ENCODE data around the gene NBPF1. TPM values are rescaled to one million over a fixed set of nuclear protein-coding genes. Genes with fewer than 3 reads are reported as not detected.
"Not testable (repeated sequence)": the region's sequence is repeated elsewhere in the genome, so short reads cannot be mapped to it uniquely, and the experiment has no call there.

NBPF1 gene
- total RNA-seq, 1 donor from 2014 or later: 100 TPM

DNA sequence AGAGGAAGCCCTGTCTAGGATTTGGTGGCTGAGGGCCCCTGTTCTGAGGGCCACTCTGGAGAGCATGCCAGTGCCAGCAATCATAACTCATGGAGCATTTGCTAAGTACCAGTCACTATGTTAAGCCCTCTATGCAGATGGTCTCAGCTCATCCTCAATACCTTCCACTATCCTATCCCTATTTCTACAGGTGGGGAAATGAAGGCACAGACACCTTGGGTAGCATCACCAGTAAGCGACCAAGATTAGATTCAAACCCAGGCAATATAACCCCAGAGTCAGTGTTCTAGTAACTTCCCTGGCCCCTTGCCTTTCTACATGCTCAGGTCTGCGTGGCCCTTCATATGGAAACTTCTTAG is 7.9 kb upstream of the NBPF1 start:
- H3K27me3 Mint-ChIP-seq: no peaks in the 10 kb centered on the region
- peaks cover 5% of the 10 kb centered on the region for H3K36me3 Mint-ChIP-seq (ENCODE audit: insufficient read depth)
- H3K4me3 Mint-ChIP-seq (ENCODE audit: low read depth): no peak overlapping the region
- TF ChIP-seq, protein P1, sequence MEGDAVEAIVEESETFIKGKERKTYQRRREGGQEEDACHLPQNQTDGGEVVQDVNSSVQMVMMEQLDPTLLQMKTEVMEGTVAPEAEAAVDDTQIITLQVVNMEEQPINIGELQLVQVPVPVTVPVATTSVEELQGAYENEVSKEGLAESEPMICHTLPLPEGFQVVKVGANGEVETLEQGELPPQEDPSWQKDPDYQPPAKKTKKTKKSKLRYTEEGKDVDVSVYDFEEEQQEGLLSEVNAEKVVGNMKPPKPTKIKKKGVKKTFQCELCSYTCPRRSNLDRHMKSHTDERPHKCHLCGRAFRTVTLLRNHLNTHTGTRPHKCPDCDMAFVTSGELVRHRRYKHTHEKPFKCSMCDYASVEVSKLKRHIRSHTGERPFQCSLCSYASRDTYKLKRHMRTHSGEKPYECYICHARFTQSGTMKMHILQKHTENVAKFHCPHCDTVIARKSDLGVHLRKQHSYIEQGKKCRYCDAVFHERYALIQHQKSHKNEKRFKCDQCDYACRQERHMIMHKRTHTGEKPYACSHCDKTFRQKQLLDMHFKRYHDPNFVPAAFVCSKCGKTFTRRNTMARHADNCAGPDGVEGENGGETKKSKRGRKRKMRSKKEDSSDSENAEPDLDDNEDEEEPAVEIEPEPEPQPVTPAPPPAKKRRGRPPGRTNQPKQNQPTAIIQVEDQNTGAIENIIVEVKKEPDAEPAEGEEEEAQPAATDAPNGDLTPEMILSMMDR (IDR thresholded peaks at IDR 0.05; ENCODE audit: unreplicated experiment): peak; percentile 38
- H3K4me1 Mint-ChIP-seq (ENCODE audit: low read depth): no peaks in the 10 kb centered on the region
- no peak overlapping the region for H3K27ac Mint-ChIP-seq
- no peak for DNase-seq (ENCODE audit: low spot score, unreplicated experiment)
- H3K9me3 Mint-ChIP-seq (ENCODE audit: low read depth): no peaks in the 10 kb centered on the region

DNA sequence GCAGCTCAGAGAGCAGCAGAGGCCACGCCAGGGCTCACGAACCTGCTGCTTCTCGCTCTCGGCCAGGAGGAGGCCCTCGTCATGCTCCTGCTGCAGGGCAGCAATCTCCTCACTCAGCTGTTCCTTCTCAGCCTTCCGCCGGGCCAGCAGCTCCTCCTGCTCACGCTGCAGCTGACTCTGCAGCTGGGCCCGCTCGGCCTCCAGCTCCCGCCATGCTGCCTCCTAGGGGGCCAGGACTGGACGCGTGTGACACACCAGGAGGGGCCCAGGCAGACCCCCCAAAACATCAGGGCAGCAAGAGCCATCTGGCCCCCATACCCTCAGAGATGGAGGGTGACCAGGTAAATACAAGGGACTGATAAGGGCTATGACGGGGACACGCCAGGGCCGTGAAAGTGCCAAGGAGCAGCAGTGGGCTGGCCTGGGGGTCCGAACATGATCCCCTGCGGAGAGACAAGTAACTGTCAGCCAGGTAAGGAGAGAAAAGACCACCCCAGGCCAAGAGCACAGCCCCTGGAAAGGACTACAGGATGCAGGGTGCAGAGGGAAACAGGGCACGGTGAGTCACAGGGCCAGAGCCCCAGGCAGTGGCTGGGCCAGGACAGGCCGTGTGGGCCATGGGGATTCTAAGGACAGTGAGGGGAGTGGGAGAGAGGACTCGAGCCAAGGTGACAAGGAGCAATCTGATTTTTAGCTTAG is 6.6 kb upstream of the NBPF1 start:
- DNase-seq (ENCODE audit: low spot score, unreplicated experiment): peak; percentile 18
- not testable (repeated sequence) for H3K4me1 Mint-ChIP-seq (ENCODE audit: low read depth); H3K9me3 Mint-ChIP-seq (ENCODE audit: low read depth); H3K27ac Mint-ChIP-seq; H3K36me3 Mint-ChIP-seq (ENCODE audit: insufficient read depth); H3K27me3 Mint-ChIP-seq; H3K4me3 Mint-ChIP-seq (ENCODE audit: low read depth)

DNA sequence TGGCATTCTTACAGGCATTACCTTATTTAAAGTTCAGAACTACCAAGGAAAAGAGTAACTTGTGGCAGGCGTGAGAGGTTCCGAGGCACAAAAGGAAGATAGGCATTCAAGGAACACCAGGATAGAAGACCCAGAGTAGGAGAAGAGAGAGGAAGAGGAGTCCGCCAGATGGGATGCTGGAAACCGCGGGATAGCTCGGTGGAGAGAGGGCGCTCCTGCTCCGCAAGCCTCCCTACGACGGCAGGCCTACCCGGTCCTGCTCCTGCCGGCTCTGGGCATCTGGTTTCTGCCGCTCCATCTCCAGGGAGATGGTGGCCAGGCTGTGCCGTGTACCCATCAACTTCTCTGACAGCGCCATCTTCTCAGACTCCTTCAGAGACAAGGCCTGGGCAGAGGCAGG is 5.4 kb upstream of the NBPF1 start:
- no peak overlapping the region for H3K27ac Mint-ChIP-seq
- H3K4me1 Mint-ChIP-seq (ENCODE audit: low read depth): no peaks in the 10 kb centered on the region
- no peaks in the 10 kb centered on the region for H3K9me3 Mint-ChIP-seq (ENCODE audit: low read depth)
- no peaks in the 10 kb centered on the region for H3K36me3 Mint-ChIP-seq (ENCODE audit: insufficient read depth)
- TF ChIP-seq, protein P1 (IDR thresholded peaks at IDR 0.05; ENCODE audit: unreplicated experiment): no peak
- peak; percentile 40 for DNase-seq (ENCODE audit: low spot score, unreplicated experiment)
- H3K4me3 Mint-ChIP-seq (ENCODE audit: low read depth): no peak overlapping the region
- no peaks in the 10 kb centered on the region for H3K27me3 Mint-ChIP-seq

DNA sequence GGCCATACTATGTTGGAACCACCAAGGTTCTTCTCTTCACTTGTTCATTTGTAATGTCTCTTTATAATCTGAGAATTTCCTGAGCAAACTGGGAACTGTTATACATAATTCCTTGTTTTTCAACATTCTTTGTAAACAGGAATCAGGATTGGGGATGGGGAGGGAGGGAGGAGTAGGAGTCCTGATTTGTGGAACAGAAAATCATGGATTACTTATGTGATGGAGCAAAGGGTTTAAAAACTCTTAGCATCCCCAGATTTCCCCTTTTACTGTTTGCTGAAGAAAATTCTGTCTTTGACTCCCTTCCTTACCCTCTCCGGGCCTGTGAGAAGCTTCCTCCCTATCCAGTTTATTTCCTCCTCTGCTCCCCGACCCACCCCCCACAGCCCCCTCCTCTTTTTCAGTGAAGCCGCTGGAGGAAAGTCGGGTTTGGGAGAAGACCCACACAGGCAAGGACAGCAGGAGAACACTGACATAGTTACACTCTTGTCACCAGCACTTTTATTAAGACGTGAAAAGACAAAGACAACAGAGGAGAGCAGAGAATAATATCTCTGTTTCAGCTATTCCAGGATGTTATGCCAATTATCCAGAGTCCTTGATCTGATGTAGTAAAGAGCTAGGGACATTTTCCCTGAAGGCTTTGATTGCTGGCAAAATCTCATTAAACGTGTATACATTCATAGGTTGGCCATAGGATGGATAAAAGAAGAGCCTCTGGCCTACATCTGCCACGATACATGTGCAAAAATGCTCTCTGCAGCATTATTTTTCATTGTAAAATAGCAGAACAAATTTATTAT is 4.6 kb upstream of the NBPF1 start:
- Mint-ChIP-seq H3K36me3 (ENCODE audit: insufficient read depth) (no peaks in the 10 kb centered on the region), H3K27ac (no peak overlapping the region), H3K4me3 (ENCODE audit: low read depth) (no peak overlapping the region), H3K4me1 (ENCODE audit: low read depth) (no peaks in the 10 kb centered on the region), H3K9me3 (ENCODE audit: low read depth) (no peaks in the 10 kb centered on the region), H3K27me3 (no peaks in the 10 kb centered on the region)
- TF ChIP-seq, protein P1 (IDR thresholded peaks at IDR 0.05; ENCODE audit: unreplicated experiment): no peak
- DNase-seq (ENCODE audit: low spot score, unreplicated experiment): peak; percentile 10

DNA sequence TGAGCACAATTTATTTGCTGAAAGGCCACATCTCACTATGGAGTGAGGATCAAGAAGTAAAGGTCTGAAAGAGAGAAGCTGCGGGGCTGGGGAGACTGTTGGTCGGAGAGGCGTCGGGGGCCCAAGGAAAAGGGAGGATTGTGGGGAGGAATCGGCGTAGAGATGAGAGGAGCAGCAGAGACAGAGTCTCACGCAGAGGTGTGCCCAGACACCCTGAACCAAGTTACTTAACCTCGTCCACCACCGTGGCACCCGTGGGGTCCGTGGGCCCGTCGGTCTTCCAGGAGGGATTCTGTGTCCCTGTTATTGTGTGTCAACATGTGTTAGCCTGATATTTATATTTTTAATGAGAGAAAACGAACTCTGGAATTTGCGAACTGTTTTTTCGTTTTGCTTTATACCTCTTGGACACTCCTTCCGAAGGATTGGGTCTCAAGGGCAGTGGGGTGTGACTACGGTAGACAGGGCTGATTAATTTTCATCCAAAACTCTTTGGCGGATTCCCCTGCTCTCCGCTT is 3.8 kb upstream of the NBPF1 start:
- H3K27ac Mint-ChIP-seq: no peak overlapping the region
- TF ChIP-seq, protein P1 (IDR thresholded peaks at IDR 0.05; ENCODE audit: unreplicated experiment): no peak
- DNase-seq (ENCODE audit: low spot score, unreplicated experiment): peak; percentile 11
- H3K4me1 Mint-ChIP-seq (ENCODE audit: low read depth): no peaks in the 10 kb centered on the region
- no peaks in the 10 kb centered on the region for H3K36me3 Mint-ChIP-seq (ENCODE audit: insufficient read depth)
- H3K27me3 Mint-ChIP-seq: no peaks in the 10 kb centered on the region
- H3K9me3 Mint-ChIP-seq (ENCODE audit: low read depth): no peaks in the 10 kb centered on the region
- H3K4me3 Mint-ChIP-seq (ENCODE audit: low read depth): no peak overlapping the region
